Amniotic stem cell (primary cell): Measurements from ENCODE around the gene CGA.
"Not testable (repeated sequence)": the region's sequence is repeated elsewhere in the genome, so short reads cannot be mapped to it uniquely, and the experiment has no call there.

Experiments
- DNase-seq: peaks from one replicate; lab custom pipeline; 2025; lab: John Stamatoyannopoulos, UW

The CGA gene

DNA sequence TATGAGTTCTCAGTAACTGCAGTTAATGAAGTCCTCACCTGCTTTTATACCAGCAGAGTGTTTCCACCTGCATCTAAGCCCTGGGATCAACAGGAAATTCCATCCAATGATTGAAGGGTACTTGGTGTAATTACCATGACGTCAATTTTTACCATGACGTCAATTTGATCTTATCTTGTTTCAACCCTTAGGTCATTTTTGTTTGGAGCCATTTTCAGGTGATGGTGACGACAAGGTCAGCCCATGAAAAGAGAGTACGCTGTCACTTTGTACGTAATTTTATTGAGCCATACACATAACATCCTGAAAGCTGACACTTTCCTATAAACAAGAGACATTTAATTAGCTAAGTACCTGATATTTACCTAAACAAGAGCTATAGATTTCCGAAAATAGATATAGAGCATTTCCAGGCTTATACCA lies at the start of gene CGA:
TSS of gene CGA (minus strand) at position 20 of the 423 bp plus-strand sequence. CDS start 6,906 bp downstream, outside the sequence.
- DNase-seq, result no peak

DNA sequence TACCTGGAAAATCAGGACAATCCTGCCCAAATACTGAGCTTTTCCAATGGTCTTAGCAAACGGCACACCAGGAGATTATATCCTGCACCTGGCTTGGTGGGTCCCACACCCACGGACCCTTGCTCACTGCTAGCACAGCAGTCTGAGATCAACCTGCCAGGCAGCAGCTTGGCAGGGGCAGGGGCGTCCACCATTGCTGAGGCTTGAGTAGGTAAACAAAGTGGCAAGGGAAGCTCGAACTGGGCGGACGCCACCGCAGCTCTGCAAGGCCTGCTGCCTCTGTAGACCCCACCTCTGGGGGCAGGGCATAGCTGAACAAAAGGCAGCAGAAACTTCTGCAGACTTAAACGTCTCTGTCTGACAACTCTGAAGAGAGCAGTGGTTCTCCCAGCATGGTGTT lies 45.0 kb upstream of the CGA start:
- not testable (repeated sequence) for DNase-seq

DNA sequence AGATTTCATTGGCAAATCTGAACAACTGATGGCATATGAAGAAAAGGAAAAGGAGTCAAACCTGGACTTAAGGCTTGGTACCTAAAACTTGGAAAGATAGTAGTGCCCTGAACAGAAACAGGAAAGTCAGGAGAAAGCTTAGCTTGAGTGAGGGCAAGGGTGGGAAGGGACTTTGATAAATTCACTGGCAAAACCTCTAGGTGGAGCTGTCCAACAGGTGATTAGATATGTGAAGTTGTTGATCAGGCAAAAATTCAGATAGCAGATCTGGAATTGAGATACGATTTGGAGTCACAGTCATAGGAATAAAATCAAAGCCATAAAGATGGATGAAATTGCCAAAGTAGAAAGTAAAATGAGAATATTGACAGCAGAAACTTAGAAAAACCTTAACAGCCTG lies 44.3 kb upstream of the CGA start:
- no peak for DNase-seq

DNA sequence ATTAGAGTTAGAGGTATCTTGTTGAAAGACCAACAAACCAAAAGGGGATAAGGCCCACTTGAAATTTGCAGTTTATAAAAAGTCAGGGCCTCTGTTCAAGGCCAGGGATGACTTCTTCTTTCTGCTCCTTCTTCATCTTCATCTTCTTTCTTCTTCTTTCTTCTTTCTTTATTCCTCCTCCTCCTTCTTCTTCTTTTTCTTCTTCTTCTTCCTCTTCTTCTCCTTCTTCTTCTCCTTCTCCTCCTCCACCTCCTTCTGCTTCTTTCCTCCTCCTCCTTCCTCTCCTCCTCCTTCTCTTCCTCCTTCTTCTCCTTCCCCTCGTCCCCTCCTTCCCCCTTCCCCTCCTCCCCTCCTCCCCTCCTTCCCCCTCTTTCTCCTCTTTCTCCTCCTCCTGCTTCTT lies 42.1 kb upstream of the CGA start:
- no peak for DNase-seq

DNA sequence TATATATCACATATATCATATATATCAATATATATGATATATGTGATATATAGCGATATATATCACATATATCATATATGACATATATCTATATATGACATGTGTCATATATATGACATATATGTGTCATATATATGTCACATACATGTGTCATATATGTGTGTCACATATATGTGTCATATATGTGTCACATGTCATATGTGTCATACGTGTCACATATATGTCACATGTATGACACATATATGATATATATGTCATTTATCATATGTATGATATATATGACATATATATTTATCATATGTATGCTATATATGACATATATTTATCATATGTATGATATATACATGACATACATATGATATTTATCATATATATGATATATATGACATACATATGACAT lies 32.8 kb upstream of the CGA start:
- no peak for DNase-seq

DNA sequence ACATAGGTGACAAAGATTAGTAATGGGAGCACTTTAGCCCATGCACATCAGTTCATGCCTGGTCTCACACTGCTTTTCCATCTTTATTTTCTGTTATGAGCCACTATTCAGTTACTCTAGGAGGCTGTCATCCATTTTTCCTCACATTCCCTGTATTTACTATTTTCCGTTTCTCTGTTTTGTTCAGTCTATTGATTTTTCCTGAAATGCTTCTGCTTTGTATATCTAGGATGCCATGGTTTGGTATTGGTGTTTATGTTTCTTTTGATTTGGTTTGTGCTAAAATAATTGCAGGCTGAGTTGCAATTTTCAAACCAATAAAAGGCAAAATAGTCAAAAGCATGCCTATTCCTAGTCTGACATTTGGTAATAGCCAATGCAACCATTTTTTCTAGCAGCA lies 31.6 kb upstream of the CGA start:
- DNase-seq, result no peak

DNA sequence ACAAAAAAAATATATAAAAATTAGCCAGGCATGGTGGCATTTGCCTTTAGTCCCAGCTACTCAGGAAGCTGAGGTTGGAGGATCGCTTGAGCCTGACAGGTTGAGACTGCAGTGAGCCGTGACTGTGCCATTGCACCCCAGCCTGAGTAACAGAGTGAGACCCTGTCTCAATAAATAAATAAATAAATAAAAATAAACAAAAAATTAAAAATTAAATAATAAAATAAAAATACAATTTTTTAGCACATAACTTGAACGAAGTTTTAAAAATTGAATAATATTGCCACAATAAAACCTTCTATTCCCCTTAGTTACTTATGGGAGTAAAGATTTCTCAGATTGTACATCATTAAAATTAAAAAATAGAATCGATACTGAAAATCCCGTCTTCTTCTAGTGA lies 29.2 kb upstream of the CGA start:
- no peak for DNase-seq

DNA sequence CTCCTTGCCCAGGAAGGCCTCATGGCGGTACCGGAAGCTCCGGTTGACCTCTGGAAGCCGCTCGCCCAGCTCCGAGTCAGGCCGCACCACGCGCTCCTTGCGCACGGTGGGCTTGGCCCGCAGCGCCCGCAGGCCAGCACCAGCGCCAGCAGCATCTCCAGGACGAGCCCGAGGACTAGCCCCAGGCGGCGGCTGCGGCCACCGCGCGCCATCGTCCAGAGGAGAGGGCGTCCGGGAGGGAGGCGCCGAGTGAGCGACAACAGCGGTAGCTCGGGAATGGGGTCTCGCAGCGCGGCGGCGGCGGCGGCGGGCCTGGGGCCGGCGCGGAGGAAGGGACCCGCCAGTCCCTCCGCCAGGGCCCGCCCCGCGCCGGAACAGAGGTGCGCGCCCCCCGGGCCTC lies 27.6 kb upstream of the CGA start:
- DNase-seq, result no peak

DNA sequence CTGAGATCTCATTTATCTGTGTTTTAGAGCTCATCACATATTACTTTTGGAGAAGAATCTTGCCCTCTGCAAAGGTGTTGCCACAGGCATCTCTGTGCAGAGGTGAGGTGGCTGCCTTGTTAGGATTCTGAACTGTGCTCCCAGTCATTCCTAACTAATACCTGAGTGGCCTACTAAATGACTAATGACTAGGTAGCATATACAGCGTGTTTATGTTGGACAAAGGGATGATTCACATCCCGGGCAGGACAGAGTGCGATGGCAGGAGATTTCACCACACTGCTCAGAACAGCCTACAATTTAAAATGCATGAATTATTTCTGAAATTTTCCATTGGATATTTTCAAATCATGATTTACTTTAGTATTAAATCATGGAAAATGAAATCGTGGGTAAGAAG lies 23.1 kb upstream of the CGA start:
- no peak for DNase-seq

DNA sequence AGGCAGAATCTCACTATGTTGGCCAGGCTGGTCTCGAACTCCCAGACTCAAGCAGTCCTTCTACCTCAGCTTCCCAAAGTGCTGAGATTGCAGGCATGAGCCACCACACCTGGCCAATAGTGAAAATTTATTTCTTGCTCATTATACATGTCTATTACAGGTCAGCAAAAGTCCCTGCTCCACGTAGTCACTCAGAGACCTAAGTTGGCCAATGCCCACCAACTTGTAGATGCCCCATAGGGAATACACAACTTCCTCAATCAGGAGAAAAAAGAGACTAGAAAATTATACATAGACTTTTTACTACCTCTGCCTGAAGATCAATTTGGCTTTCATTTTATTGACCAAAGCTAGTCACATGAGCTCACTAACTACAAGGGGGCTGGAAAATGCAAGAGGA lies 22.0 kb upstream of the CGA start:
- no peak for DNase-seq

DNA sequence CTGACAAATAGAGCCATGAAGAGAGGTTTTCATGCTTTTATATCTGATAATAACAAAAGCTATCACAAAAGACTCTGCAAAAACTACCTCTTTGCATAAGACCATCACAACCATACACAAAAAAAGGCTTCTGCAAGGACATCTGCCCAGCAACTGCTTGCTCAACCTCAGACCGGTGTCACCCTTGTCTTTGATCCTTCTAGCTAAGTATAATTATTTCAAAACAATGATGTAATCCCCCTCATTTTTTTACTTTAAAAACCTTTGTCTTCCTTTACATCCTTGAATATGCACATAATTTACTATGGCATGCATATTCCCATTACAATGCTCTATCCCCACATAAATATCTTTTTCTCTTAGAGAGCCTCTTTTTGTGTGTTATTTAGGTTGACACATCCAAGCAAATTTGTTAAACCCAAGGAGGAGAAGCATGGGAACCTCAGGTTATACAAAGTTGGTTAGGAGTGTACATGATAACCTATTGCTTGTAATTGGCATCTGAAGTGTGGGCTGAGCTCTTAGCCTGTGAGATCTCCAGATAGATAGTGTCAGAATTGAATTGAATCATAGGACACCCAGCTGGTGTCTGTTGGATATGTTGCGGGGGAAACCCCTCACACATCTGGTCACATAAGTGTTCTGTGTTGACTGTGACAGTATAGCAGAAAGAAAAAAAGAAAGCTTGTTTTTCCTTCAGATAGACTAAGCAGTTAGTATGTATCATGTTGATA lies 20.7 kb upstream of the CGA start:
- DNase-seq, result no peak

DNA sequence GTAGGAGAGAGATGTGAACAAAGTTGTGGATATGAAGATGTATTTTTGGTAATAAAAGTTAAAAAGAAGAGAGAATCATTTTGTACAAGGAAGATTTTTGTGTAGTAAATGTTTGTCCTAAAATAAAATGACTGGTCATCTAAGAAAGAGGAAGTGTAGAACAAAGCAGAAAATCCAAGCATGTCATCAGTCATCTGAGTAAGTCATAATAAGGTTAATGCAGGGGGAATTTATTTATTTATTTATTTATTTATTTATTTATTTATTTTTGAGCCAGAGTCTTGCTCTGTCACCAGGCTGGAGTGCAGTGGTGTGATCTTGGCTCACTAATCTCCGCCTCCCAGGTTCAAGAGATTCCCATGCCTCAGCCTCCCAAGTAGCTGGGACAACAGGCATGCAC lies 15.7 kb upstream of the CGA start:
- no peak for DNase-seq

DNA sequence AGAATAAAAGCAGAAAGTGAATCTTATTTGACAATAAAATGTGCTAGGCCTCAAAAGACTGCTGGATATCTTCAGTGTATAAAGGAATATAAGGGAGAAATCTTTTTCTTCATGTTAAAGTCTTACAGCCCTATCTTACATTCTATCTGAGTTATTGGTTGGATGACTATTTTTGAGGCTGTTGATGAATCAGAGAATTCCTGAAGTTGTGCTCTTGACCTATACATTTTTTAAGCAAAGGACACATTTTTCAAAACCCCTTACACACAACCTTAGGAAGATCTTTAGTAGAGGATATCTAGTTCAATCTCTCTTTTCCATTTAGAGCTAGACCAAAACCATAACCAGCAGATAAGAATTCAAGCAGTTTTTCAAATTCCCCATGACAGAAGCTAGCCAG lies 10.9 kb upstream of the CGA start:
- DNase-seq, result no peak

DNA sequence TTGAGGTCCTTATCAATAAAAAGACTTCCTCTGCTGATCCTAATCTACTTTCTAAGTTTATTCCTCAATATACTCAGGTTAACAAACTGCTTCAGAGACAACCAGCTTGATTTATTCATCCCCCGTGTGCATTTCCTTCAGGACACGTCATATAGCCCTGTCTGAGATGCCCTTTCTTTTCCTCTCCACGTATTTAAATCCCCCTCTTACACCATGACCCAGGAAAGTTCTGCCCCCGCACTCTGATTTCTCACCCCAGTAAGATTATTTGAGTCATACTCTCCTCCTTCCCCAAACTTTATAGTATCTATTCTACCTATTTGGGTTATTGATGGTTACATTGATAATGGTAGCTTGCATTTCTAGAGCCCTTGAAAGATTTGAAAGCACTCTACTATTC lies 9.8 kb upstream of the CGA start:
- DNase-seq, result no peak

DNA sequence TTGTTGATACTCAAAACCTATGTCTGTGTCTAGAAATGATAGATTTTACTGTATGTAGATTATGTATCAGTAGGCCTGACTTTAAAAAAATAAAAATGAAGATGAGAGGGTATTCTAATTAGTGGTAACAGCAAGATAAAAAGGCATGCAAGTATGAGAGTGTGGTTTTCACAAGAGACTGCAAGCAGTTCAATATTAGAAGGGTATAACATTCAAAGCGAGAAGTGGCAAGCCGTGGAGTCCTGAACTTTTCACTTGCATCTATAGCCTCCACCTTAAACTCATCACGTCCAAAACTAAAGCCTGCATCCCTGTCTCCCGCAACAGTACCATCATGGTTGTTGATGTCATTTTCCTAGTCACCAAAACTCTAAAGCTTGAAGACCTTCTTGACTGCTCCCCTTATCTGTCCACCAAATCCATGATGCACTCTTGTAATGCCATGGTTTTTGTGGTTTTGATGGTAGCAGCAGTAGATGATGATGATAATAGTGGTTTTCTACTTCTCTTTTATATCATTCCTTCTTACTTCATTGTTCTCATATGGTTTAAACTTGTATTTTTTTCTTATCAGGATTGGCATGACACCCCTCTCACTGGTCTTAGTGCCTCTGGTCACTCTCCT lies 9.2 kb upstream of the CGA start:
- DNase-seq, result no peak

DNA sequence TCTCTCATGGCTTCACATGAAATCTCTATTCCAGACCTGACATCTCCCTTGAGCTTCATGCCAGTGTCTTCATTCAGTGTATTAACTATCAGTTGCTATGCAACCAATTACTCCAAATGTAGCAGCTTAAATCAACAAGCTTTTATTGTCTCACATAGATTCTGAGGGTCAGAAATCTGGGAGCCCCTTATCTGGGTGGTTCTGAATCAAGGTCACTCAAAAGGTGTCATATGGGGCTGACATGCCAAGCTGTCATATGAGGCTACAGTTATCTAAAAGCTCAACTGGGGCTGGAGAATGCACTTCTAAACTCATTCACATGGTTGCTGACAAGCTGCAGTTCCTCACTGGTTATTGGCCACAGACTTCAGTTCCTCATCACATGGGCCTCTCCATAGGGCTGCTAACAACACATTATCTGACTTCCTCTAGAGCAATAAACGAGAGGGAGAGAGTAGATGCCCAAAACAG lies 7.3 kb upstream of the CGA start:
- DNase-seq, result no peak

DNA sequence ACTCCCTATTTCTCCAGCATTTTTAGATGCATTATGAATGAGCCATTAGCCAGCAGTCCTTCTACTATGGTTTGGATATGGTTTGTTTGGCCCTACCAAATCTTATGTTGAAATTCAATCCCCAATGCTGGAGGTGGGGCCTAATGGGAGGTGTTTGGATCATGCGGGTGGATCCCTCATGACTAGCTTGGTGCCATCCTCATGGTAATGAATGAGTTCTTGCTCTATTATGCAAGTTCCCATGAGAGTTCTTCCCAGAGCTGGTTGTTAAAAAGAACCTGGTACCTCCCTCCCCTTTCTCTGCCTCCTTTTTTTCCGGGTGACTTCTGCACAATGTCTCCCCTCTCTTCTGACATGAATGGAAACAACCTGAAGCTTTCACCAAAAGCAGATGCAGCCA lies 6.2 kb upstream of the CGA start:
- no peak for DNase-seq

DNA sequence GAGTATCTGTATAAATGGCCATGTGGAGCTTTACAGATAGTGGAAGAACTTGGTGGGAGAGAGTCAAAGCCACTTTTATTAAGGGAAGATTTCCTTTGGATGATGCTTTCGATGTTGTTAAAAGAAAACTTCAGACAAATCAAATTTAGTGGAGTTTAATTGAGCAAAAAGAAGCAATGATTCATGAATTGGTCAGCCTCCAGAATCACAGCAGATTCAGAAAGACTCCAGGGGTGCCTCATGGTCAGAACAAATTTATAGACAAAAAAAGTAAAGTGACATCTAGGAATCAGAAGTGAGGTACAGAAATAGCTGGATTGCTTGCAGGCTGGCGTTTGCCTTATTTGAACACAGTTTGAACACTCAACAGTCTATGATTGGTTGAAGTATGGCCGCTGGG lies 5.3 kb upstream of the CGA start:
- no peak for DNase-seq

DNA sequence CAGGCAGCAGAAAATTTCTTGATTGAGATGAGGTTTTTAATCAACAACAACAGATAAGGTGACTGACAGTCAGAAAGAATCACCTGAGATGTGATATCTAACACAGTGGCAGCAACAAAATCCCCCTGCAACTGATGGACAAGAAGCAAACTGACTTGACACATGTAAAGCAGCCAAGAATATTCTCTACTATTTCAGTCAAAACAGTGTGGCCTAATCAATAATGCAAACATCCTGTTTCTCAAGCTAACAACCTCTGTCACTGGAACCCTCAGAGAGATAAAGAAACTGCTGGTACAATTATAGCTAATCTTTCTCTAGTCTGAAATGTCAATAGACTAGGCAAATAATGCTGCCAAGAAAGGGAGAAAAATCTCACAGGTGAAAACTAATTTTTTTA lies 4.6 kb upstream of the CGA start:
- no peak for DNase-seq

DNA sequence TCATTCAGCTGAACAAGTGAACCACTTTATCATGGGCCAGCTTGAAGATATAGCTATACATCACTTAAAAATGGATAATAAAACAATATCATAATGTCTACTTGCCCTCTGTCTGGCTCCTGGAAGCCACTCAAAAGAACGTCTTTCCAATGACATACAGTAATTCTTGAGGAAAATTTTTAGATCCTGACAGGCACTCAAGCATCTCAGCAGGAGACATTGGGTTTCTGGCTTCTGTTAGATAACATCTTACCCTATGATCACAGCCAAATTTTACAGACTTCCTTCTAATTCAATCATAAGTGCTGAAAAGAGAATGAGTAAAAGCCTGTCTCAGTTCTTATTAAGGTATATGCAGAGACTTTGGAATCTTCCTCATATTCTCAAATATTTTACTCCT lies 330 bp downstream of the CGA start:
- no peak for DNase-seq

DNA sequence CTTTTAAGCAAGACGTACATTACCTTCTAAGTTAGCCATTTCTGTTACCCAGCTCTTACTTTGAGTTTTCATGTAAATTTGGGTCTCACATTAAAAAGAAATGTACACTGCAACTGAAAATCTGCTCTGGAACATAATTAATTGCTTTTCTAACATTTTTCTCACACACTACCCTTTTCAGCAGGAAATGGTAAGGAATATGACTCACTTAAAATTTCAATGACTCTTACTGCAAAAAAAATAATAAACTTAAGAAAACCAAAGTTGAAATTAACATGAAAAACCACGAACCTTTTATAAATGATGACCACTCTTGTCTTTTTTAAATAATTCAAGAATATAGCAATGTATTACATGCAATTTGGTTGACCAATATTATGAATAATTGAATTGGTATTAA lies 1.3 kb downstream of the CGA start:
- no peak for DNase-seq

DNA sequence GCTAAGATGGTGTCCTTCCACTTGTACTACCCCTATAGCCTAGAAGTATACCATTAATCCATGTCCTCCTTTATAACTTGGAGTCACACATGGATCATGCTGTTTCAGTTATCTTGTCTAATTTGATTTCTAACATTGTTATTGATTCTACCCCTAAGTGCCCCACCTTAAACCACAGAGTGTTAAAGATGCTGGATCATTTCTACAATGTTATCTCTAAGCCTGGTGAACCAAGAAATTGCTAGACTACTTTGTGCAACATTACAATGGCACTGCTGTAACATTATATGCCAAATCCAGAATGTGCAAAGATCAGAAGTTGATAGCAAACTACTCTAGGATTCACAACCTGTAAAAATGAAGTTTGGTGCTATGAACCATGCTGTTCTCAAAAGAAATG lies 1.7 kb downstream of the CGA start:
- DNase-seq, result no peak

DNA sequence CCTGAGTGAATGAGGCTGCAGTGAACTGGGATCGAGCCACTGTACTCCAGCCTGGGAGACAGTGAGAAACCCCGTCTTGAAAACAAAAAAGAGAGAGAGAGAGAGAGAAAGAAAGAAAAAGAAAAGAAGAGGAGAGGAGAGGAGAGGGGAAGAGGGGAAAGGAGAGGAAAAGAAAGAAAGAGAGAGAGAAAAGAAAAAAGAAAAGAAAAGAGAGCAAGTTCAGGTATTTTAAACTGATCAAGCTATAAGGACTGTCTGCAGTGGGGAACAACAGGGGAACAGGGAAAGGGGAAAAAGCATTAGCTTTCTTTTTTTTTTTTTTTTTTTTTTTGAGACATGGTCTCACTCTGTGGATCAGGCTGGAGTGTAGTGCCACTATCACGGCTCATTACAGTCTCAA lies 2.5 kb downstream of the CGA start:
- DNase-seq, result no peak

DNA sequence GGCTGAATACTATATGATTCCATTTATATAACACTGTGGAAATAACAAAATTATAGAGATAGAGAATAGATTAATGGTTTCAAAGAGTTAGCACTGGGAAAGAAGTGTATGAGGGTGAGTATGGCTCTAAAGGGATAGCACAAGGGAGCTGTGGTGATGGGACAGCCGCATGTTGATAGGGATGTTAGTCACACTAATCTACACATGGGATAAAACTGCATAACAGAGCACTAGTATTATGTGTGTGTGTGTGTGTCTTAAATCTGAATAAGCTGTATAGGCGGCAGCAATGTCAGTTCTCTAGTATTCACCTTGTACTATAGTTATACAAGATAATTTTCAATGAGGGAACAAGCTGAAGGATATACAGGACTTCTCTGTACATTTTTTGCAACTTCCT lies 5.8 kb downstream of the CGA start:
- no peak for DNase-seq
